SJCRH30 (cell line): ENCODE measurements around the gene KAT2A. TPM values are rescaled to one million over a fixed set of nuclear protein-coding genes. Genes with fewer than 3 reads are reported as not detected.

ENCODE experiments used
- DNase-seq, 2 experiments: peaks; one replicate each; pipeline ENCODE4 v3.0.0-alpha.2; 2015 to 2020
- H3K27ac ChIP-seq: fragments of 250-450 bp; sonication (Bioruptor Pico); 2 replicates; pipeline ENCODE4 v1.5.1; 2020; ENCODE audit warnings: mild to moderate bottlenecking, moderate library complexity
- H3K27me3 ChIP-seq: fragments of 250-450 bp; sonication (Bioruptor Pico); 2 replicates; pipeline ENCODE4 v1.5.1; 2020; ENCODE audit warnings: mild to moderate bottlenecking, moderate library complexity
- H3K36me3 ChIP-seq: fragments of 250-450 bp; sonication (Bioruptor Pico); 2 replicates; pipeline ENCODE4 v1.5.1; 2020; ENCODE audit warnings: mild to moderate bottlenecking, moderate library complexity
- H3K4me1 ChIP-seq: fragments of 250-450 bp; sonication (Bioruptor Pico); 2 replicates; pipeline ENCODE4 v1.5.1; 2020; ENCODE audit warnings: mild to moderate bottlenecking, moderate library complexity
- H3K4me3 ChIP-seq: fragments of 250-450 bp; sonication (Bioruptor Pico); 2 replicates; pipeline ENCODE4 v1.5.1; 2020; ENCODE audit warnings: mild to moderate bottlenecking, moderate library complexity
- H3K9me3 ChIP-seq: fragments of 250-450 bp; sonication (Bioruptor Pico); replicated peaks from 2 replicates; pipeline ENCODE4 v1.5.1; 2020; ENCODE audit warnings: mild to moderate bottlenecking, moderate library complexity
- total RNA-seq: library from RNA; depleted of rRNA; stranded (reverse); fragments of >200 nt; shearing (Covaris generic); gene quantifications from 2 replicates; pipeline ENCODE4 v1.2.3, GENCODE V29; 2014

The KAT2A gene
- total RNA-seq, 1 experiment from 2014 or later = 27.2 TPM

DNA sequence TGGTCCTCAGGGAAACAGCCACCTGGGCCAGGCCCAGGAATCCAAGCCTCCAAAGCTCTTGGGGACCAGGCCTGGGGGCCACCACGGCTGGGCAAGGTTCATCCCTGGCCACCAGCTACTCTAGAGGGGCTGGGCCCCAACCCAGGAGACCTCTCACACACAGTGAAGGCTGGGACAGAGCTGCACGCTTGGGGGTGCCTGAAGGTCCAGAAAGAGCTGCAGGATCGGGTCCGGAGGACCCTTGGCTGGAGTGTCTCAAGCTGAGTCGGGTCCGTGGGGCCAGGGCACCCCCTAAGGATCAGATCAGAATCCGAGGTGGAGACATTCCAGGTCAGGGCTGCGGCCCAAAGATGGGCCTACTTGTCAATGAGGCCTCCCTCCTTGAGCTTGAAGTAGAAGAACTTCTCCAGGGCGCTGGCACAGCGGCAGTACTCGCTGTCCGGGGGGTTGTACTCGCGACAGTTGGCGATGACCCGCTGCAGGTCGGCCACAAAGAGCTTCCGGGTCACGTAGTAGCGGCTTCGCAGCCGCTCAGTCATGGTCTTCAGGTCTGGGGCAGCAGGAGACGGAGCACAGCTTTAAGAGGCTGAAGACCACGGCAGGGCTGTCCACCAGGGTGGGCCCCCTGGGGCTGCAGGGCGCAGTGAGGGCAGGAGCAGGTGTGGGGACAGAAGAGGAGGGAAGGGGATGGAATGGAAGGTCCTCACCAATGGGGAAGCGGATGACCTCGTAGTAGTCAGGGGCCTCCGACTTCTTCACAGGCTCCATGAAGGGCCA, 7.7 kb downstream of the KAT2A start:
- Histone ChIP-seq H3K27me3 (no peaks in the 10 kb centered on the region), H3K36me3 (peaks cover 11% of the 10 kb centered on the region), H3K4me3 (no peak overlapping the region), H3K9me3 (no peaks in the 10 kb centered on the region), H3K4me1 (no peaks in the 10 kb centered on the region), H3K27ac (no peak overlapping the region)
- no peak for DNase-seq

DNA sequence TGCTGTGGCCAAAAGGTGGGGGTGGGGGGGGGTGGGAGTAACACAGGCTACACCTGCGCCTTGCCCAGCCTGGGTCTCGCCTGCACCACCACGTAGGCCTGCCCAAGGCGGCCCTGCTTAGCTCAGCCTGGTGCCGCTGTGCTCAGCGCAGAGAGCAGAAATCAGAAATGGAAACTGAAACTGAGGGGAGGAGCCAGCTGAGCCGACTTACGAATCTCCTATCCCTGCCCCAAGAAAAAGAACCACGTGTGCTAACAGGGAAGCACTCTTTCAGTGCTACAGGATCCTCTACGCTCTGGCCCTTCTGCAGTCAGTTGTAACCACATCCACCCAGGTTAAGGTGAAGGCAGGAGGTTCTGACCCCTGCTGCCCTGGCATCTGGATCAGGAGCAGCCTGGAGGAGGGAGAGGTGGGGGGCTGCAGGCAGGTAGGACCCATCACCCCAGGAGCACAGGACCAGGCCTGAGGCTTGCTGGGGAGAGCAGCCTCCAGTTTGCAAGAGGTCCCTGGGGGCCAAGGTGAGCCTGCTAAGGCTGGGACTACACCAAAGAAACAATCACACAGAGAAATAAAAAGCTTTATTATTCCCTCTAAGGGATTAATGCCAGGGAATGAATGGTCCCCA, 8.5 kb downstream of the KAT2A start, which contains the start of gene DHX58:
DHX58 (minus strand) TSS at position 163 of the 625 bp plus-strand sequence. CDS start 822 bp downstream, outside the sequence.
- DNase-seq = no peak
- Histone ChIP-seq H3K4me1 (peaks cover 6% of the 10 kb centered on the region), H3K27ac (no peak within 1 kb of the TSS), H3K36me3 (peaks cover 11% of the 10 kb centered on the region), H3K27me3 (no peaks in the 10 kb centered on the region), H3K4me3 (no peak within 1 kb of the TSS), H3K9me3 (no peaks in the 10 kb centered on the region)

DNA sequence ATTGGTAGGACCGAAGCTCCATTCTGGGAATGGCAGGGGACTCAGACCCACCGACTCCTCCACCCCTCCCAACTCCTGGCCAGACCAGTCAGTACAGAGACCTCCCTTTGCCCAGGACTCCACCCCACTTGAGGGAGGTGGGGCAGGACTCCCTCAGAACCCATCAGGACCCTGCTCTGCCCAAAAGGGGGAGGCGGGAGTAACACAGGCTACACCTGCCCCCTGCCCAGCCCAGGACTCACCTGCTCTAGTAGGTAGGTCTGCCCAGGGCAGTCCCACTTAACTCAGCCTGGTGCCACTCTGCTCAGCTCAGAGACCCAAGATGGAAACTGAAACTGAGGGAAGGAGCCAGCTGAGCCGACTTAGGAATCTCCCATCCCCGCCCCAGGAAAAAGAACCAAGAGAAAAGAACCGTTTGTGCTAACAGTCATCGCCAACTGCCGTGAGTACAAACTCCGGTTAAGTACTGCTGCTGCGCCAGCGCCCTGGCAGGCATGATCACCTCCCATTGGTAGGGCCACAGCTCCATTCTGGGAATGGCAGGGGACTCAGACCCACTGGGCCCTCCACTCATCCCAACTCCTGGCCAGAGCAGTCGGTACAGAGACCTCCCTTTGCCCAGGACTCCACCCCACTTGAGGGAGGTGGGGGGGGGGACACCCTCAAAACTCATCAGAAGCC, 9.2 kb downstream of the KAT2A start:
- DNase-seq = no peak
- no peak overlapping the region for H3K27ac ChIP-seq

DNA sequence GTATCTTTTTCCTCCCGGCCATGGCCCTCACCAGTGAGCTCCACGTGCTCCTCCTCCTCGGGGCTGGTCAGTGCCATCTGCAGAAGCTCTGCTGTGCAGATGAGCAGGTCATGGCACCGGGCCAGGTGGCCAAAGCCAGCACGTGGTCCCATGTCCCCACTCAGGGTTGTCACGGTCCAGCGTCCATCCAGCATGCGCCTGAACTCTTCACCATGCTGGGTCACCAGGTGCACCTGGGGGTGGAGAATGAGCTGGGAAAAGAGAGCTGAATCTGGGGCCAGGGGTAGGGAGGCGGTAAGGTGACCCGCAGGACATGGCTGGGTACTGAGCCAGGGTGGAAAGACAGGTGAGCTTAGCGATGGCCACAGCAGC, 9.9 kb downstream of the KAT2A start:
- Histone ChIP-seq H3K9me3 (no peaks in the 10 kb centered on the region), H3K4me3 (no peak overlapping the region), H3K27ac (no peak overlapping the region), H3K36me3 (peaks cover 6% of the 10 kb centered on the region), H3K4me1 (peaks cover 6% of the 10 kb centered on the region), H3K27me3 (no peaks in the 10 kb centered on the region)
- no peak for DNase-seq

More for the DNA sequence above, 9.2 kb downstream of the KAT2A start:
- Histone ChIP-seq H3K27me3 (no peaks in the 10 kb centered on the region), H3K36me3 (peaks cover 8% of the 10 kb centered on the region), H3K4me1 (peaks cover 6% of the 10 kb centered on the region), H3K4me3 (no peak overlapping the region), H3K9me3 (no peaks in the 10 kb centered on the region)

DNA sequence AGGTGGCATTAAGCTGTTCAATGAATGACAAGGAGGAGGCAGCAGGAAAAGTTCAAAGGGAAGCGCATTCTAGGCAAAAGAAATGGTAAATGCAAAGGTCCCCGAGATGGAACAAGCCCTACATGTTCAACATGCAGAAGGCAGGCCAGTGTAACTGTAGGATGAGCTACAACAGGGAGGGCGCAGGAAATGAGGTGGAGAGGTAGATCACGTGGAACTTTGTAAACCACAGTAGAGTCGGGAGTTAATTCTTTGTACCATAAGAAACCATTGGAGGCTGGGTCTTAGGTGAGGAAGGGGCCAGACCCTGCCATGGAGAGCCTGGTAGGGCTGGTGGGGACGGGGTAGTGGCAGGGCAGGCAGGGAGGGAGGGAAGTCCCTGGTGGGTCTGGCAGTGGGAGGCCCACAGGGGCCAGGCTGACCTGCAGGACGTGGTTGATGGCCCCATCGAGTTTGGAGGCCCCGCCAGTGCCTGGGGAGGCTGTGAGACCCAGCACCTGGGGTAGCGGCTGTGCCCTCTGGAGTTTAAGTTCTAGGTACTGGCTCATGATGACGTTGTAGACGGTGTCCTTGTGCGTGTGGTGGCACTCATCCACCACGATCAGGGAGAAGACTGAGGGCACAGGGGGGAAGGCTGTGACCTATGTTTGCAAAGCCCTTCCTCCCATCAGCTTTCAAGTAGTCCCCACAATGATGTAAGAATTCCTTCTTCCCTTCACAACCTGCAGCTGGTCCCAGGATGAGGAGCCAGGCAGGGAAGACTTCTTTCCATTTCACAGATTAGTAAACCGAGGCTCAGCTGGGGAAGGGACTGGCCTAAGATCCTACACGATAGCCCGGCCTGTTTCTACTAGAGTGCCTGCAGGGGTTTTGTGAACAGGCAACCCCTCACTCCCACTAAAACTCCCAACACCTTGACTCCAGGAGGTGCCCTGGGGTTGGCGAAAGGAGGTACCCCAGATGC, 10.6 kb downstream of the KAT2A start:
- Histone ChIP-seq H3K36me3 (no peaks in the 10 kb centered on the region), H3K4me1 (peaks cover 6% of the 10 kb centered on the region), H3K9me3 (no peaks in the 10 kb centered on the region), H3K27ac (no peak overlapping the region), H3K4me3 (no peak overlapping the region), H3K27me3 (no peaks in the 10 kb centered on the region)
- no peak for DNase-seq

DNA sequence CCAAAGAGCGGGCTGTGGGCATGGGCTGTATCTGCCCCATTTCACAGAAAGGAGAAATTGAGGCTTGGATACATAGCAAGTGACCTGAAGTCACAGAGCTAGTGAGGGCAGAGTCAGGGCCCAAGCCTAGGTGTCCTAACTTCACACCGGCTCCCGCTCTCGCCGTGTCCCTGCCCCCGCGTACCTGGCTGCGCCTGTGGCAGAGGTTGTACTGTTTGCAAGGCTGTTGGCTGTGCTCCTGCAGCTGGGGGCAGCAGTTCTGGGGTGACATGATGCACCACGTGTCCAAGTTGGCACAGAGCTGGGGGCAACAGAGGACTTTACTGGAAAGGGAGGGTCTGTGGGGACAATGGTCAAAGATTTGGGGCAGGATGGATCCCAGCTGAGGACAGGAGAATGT, 12.1 kb downstream of the KAT2A start:
- H3K4me3 ChIP-seq = no peak overlapping the region
- H3K27me3 ChIP-seq = no peaks in the 10 kb centered on the region
- no peaks in the 10 kb centered on the region for H3K9me3 ChIP-seq
- DNase-seq = no peak
- peaks cover 6% of the 10 kb centered on the region for H3K4me1 ChIP-seq
- H3K27ac ChIP-seq = no peak overlapping the region
- H3K36me3 ChIP-seq = no peaks in the 10 kb centered on the region

DNA sequence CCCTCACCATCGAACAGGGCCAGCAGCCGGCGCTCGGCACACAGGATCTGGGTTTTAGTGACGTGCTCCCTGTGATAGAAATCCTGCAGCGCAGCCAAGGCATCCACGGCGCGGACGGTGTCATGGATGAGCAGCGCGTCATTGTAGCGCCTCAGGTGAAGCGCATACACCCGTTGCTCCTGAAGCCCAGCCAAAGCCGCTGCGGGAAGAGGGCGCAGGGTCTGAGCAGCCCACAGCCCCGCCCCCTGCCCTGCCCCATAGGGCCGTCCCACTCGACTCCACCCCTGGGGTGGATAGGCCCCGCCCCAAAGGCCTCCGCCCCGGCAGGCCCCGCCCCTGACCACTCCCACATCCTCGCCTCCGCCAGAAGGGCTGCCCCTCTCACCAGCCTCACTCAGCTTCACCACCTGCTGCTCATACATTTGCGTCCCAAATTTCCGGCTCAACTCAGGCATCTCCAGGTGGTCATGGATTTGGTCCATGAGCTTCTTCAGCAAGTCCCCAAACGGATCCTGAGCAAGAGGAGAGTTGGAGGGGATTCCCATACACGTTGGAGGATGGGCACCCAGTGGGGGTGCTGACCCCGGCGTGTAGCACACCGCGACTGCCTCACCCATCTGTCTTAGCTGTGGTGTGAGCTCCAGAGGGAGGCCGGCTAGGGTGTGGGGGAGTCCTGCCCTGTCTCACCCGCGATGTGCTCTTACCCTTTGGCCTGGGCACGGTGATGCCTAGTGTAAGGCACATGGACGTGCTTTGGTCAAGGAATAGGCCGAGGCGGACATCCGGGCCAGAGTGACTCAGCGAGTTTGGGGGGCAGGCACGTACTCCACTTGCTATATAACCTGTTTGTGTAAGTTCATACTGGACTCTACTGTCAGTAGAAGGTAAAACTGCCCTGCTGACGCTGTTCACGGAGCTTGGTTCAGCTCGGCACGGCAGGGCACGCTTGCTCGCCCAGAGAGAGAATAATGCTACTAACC, 13.3 kb downstream of the KAT2A start:
- Histone ChIP-seq H3K36me3 (no peaks in the 10 kb centered on the region), H3K27me3 (no peaks in the 10 kb centered on the region), H3K9me3 (no peaks in the 10 kb centered on the region), H3K4me1 (peaks cover 6% of the 10 kb centered on the region), H3K27ac (no peak overlapping the region), H3K4me3 (no peak overlapping the region)
- DNase-seq = peak; percentile 93 to 95

DNA sequence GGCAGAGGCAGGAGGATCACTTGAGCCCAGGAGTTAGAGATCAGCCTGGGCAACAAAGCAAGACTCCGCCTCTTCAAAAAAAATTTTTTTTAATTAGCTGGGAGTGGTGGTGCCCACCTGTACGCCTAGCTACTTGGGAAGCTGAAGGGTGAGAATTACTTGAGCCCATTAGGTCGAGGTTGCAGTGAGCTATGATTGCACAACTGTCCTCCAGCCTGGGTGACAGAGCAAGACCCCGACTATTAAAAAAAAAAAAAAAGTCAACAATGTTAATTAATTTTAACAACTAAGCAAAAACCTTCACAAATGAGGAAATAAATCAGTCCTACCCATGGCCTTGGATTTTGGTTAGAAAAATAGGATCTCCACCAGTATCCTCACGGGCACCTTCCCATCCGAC, 14.0 kb downstream of the KAT2A start:
- Histone ChIP-seq H3K27ac (no peak overlapping the region), H3K36me3 (no peaks in the 10 kb centered on the region), H3K27me3 (no peaks in the 10 kb centered on the region), H3K9me3 (no peaks in the 10 kb centered on the region), H3K4me1 (peaks cover 7% of the 10 kb centered on the region), H3K4me3 (no peak overlapping the region)
- no peak for DNase-seq

DNA sequence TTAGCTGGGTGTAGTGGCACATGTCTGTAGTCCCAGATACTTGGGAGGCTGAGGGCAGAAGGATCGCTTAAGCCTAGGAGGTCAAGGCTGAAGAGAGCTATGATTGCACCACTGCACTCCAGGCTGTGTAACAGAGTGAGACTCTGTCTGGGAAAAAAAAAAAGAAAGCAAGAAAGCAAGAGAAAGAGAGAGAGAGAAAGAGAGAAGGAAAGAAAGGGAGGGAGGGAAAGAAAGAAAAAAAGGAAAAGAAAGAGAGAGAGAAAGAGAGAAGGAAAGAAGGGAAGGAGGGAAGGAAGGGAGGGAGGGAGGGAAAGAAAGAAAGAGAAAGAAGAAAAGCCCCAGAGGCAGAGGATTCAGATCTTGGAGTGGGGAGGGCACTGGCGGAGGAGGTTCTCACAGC, 15.2 kb downstream of the KAT2A start:
- no peaks in the 10 kb centered on the region for H3K9me3 ChIP-seq
- no peak overlapping the region for H3K27ac ChIP-seq
- H3K4me1 ChIP-seq = peaks cover 12% of the 10 kb centered on the region
- no peaks in the 10 kb centered on the region for H3K27me3 ChIP-seq
- DNase-seq = no peak
- H3K4me3 ChIP-seq = no peak overlapping the region
- H3K36me3 ChIP-seq = no peaks in the 10 kb centered on the region

DNA sequence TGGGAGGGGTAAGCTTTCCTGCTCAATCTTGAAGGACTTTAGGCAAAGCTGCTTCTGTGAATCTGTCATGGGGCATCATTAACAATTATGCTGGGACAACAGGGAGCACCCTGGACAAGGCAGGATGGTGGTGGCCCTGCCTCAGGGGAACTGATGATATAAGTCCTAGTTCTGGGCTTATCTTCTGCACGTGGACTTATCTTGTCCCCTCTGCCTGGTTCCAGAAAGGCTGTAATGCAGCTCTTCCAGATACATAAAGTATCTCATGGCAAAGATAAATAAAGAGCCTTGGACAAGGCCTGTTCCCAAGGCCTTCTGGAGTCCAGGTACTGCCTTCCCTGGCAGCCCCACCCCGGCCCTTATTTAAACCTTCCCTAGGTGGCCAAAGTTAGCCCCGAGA, 16.9 kb downstream of the KAT2A start:
- DNase-seq = no peak
- H3K27ac ChIP-seq = no peak overlapping the region
- no peaks in the 10 kb centered on the region for H3K27me3 ChIP-seq
- no peak overlapping the region for H3K4me3 ChIP-seq
- H3K9me3 ChIP-seq = no peaks in the 10 kb centered on the region
- H3K36me3 ChIP-seq = no peaks in the 10 kb centered on the region
- H3K4me1 ChIP-seq = peaks cover 12% of the 10 kb centered on the region

DNA sequence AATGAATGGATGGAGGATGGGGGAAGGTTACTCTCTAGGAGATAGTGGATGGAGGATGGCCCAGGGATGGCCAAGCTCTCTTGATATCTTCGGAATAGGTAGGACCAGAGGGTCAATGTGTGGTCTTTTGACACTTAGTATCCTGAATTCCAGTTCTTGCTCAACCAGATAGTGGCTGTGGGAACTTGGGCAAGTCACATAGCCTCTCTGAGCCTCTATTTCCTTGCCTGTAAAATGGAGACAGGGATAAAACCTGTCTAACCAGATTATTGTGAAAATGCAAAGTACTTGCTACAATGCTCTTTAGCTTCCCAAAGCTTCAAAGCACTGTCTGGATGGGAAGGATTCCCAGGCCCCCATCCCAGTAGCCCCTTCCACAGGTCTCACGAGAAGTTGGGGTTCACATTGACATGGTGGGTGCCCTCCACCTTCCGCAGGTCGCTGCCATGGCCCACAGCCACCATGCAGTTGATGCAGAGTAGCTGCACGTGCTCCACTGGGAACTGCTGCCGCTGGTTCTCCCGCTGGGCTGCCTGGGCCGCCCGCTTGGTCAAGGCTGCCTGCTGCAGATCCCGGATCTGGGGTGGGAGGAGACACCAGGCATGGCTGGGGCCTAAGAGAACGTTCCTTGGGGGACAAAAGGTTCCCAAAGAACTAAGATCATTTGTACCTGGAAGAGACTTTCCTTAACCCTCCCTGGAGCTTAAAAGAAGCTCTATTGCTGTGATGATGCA, 17.8 kb downstream of the KAT2A start:
- Histone ChIP-seq H3K4me1 (peaks cover 17% of the 10 kb centered on the region), H3K27ac (no peak overlapping the region), H3K9me3 (no peaks in the 10 kb centered on the region), H3K27me3 (no peaks in the 10 kb centered on the region), H3K4me3 (no peak overlapping the region), H3K36me3 (no peaks in the 10 kb centered on the region)
- DNase-seq = no peak

DNA sequence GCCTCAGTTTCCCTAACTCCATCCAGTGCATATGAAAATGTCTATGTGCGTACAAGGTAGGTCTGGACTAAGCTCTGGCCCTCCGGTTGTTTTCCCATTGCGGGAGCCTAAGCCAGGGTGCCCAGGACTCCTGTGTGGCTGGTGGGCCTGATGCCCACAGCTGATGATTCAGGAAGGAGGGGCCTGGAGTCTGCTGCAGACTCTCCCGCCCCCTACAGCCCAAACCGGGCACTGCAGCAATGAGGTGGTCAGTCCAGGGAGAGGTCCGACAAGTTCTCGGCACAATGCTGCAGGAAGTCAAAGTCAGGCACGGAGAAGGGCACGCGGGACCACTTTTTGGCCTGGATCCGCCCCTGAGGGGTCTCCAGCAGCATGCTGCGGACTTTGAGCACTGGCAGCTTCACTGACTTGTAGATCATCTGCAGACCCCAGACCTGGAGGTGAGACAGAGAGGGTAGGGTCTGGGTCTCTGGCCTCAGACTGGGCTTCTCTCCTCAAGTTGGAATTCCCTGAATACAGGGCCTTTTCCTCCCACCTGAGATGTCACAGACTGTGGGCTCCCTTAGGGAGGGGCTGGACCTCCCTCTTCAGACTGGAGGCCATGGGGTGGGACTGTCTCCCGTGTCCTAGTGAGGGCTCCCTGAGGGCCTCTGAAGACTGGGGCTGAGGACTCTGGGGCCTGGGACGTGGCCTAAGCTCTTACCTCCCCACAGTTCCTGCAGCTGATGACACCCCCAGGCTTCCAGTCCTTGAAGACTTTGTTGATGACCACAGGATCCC, 19.5 kb downstream of the KAT2A start:
- Histone ChIP-seq H3K36me3 (no peaks in the 10 kb centered on the region), H3K9me3 (no peaks in the 10 kb centered on the region), H3K27ac (no peak overlapping the region), H3K27me3 (peaks cover 12% of the 10 kb centered on the region), H3K4me3 (no peak overlapping the region), H3K4me1 (peaks cover 16% of the 10 kb centered on the region)
- DNase-seq = peak; percentile 86 to 93
